Measurements from ENCODE around the gene PTPRG.

DNA sequence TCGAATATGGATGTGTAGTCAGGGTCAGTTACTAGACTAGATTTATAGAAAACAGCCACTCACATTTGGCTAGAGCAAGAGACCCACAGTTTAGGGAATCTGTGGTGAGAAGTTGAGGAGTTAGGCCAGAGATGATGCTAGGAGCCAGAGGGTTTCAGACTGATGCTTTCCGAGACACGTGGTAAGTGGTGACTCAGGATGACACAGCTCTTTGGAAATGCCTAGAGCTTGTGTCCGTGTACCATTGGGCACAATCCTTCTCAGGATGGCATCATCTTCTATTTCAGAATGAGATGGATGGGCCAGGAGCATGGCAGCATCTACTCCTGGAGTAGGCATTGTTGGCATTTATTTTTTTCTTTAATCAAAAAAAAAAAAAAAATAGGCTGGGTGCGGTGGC is 28.5 kb downstream of the PTPRG start:
- TF ChIP-seq, protein P1, sequence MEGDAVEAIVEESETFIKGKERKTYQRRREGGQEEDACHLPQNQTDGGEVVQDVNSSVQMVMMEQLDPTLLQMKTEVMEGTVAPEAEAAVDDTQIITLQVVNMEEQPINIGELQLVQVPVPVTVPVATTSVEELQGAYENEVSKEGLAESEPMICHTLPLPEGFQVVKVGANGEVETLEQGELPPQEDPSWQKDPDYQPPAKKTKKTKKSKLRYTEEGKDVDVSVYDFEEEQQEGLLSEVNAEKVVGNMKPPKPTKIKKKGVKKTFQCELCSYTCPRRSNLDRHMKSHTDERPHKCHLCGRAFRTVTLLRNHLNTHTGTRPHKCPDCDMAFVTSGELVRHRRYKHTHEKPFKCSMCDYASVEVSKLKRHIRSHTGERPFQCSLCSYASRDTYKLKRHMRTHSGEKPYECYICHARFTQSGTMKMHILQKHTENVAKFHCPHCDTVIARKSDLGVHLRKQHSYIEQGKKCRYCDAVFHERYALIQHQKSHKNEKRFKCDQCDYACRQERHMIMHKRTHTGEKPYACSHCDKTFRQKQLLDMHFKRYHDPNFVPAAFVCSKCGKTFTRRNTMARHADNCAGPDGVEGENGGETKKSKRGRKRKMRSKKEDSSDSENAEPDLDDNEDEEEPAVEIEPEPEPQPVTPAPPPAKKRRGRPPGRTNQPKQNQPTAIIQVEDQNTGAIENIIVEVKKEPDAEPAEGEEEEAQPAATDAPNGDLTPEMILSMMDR (IDR thresholded peaks at IDR 0.05): no peak
- no peak for TF ChIP-seq POLR2A (IDR thresholded peaks at IDR 0.05)

Measured in body of pancreas (tissue), 4 donors.